RKO (cell line): ENCODE measurements around the gene CES4A.
"Not testable (repeated sequence)": the region's sequence is repeated elsewhere in the genome, so short reads cannot be mapped to it uniquely, and the experiment has no call there.

Source experiments
- DNase-seq: peaks from one replicate; pipeline ENCODE4 v3.0.0-alpha.2; 2016; ENCODE audit warnings: low spot score

The CES4A gene

DNA sequence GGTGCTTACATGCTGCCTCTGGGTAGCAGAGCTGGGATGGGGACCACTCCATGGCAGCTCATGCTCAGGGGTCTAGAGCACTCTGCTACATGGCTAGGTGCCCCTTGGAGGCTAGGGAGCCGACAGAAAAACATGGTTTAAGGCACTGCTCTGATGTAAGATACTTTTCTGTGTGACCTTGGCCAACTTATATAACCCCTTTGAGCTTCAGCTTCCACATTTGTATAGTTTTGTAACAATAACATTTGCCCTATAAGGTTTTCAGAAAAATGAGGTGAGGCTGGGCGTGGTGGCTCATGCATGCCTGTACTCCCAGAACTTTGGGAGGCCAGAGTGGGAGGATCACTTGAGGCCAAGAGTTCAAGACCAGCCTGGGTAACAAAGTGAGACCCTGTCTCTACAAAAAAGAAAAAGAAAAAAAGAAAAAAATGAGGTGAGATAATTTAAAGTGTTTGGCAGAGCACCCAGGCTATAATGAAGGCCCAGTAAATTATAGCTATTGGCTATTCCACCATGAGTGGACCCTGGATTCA, 3.2 kb downstream of the CES4A start:
- DNase-seq: no peak

DNA sequence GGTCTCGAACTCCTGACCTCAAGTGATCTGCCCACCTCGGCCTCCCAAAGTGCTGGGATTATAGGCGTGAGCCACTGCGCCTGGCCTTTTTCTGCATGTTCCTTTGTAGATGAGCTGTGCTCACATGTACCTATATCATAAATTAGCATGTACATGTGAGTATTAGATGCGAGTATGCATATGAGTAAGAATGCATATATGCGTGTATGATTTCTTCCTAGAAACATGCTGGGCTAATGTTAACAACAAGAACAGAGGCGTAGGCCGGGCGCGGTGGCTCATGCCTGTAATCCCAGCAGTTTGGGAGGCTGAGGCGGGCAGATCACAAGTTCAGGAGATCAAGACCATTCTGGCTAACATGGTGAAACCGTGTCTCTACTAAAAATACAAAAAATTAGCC, 5.2 kb downstream of the CES4A start:
- not testable (repeated sequence) for DNase-seq

DNA sequence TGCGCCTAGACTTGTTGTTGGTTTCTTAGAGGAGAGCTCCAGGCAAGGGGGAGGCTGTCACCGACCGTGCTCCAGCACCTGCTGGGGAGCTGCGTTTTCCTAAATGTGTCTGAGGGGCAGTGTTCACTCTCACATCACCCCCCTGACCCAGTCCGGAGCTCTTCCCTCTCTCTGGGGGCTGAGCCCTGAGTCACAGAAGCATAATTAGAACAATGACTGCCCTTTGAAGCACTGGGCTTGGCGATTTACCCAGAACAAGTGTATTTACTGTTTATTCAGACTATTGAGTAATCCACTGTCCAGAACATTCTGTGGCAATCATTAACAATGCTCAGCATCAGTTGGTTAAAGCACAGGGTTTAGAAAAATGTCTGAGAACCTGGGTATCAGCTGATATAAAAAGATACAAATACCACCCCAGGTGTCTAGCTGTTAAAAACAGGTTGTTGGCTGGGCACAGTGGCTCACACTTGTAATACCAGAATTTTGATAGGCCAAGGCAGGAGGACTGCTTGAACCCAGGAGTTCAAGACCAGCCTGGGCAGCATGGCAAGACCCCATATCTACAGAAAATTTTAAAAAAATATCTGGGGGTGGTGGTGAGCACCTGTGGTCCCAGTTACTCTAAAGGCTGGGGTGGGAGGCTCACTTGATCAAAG, 8.1 kb downstream of the CES4A start:
- no peak for DNase-seq

DNA sequence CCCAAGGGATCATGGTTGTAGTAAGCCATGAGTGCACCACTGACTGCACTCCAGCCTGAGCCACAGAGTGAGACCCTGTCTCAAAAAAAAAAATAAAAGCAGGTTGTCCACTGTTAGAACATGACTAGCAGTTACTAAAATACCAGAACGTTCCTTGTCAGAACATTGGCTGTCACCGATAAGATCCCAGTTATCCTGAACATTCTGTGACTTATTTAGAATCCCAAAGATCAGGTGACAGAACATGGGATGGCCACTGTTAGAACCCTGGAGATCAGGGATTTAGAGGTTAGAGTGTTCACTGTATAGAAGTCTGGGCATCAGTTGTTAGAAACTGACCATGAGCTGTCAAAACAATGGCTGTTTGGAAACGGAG, 8.6 kb downstream of the CES4A start:
- DNase-seq: no peak

DNA sequence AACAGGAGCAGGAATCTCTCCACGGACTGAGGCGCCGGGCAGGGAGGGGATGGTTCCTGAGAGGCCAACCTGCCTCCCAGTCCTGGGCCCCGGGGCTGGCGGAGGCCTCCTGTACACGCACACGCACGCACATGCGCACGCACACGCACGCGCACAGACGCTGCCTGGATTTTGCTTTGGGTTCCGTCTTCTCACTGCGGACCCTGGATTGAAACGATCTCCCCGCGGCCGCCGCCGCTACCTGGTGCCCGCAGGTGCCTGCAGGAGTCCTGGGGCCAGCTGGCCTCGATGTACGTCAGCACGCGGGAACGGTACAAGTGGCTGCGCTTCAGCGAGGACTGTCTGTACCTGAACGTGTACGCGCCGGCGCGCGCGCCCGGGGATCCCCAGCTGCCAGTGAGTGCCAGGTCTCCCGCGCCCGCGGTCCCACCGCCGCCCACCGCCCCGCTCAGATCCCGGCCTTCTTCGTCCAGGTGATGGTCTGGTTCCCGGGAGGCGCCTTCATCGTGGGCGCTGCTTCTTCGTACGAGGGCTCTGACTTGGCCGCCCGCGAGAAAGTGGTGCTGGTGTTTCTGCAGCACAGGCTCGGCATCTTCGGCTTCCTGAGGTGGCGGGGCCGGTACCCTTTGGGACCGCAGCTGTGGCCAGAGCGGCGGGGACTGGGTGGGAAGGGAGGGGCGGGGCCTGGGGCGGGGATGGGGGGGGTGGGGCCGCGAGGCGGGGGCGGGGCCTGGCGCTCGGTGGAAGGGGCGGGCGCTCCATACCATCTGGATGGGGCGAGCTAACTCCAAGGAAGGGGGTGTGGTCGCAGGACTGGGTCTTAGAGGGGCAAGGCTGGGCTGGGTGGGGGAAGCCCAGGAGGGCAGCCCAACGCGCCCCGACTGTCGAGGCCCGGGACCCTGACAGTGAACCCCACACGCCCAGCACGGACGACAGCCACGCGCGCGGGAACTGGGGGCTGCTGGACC, 12.3 kb downstream of the CES4A start:
- DNase-seq: no peak

DNA sequence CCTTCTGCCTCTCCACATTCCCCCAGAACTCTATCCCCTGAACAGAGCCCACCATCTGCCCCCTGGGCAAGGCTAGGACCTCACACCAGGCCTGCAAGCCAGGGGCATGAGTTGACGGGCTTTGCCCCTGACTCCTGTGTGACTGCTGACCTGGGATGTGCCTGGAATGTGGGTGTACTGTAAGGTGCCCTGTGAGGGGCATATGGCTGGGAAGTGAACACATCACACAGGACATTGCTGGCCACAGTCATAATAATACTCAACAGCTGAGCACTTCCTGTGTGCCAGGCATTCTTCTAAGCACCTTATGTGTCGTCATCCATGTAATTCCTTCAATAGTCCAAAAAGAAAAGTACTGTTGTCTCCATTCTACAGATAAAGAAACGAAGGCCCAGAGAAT, 13.3 kb downstream of the CES4A start:
- DNase-seq: no peak

DNA sequence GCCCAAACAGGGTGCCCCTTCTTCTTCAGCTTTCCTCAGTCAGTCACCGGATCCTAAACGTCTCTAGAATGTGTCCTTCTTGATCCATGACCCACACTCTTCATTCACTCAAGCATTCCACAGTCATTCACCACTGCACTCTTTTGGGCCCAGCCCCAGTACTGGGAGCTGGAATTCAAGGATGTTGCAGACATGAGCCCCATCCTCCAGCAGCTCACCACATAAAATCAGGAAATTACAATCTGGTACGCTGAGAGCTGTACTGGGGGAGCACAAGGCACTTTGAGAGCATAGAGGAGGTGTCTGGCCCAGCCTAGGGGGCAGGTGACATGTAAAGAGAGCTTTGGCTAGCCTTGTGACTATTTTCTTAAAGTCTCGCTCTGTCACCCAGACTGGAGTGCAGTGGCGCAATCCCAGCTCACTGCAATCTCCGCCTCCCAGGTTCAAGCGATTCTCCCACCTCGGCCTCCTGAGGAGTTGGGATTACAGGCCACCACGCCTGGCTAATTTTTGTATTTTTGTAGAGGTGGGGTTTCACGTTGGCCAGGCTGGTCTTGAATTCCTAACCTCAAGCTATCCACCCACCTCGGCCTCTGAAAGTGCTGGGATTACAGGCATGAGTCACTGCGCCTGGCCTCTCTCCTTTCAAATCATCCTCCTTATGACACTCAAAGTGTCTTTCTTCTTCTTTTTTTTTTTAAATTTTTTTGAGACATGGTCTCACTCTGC, 18.7 kb downstream of the CES4A start:
- no peak for DNase-seq

DNA sequence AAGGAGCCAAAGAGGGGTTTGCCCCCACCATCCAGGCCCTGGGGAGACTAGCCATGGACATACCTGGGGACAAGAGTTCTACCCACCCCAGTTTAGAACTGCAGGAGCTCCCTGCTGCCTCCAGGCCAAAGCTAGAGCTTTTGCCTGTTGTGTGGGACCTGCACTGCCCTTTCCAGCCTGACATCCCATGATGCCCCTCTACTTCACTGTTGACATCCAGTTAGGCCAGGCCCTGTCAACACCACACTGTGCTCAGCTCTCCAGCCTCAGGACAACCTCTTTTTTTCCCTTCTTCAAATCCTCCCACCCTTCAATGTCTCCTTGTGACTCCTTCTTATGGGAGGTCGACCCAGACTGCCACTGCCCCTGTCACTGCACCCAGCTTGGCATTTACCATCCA, 20.8 kb downstream of the CES4A start:
- no peak for DNase-seq

DNA sequence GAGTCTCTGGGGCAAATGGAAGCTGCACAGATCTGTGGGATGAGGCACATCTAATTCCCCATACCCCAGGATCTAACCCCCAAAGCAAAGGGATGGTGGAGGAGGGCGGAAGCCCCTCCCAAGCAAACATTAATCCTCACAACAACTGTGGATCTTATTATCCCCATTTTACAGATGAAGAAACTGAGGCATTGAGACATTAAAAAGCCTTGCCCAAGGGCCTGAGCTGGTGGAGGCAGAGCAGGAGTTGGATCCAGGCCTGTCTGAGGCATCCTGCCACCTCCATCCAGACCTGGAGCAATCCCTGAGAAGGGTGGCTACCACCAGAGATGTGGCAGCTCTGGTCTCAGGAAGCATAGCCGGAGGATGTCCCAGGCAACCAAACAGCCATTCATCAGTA, 22.9 kb downstream of the CES4A start:
- DNase-seq: no peak

DNA sequence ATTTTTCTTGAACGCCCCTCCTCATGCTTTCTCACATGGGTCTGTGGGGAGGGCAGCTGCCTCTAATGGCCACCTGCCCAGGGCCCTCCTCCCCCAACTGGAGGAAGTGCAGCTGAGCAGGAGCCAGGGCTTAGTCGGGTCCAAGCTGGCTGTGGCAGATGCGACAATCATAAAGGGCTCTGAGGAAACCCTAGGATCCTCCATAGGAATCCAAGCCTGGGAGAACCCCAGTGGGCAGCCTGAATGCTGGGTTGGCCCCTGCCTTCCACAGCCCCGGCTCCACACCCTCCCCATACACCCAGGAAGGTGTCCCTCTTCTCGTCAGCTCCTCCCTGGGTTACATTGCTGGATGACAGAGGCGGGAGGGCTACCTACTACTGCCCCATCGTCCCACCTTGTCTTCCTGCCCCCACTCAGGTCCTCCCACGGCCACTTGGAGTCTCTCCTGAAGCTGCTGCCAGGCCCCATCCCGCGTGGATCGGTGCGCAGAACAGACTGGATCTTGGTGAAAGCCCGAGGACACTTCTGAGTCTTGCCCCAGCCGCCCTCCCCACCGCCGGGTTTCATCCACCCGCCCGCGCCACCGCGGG, 24.9 kb downstream of the CES4A start:
- DNase-seq: no peak

DNA sequence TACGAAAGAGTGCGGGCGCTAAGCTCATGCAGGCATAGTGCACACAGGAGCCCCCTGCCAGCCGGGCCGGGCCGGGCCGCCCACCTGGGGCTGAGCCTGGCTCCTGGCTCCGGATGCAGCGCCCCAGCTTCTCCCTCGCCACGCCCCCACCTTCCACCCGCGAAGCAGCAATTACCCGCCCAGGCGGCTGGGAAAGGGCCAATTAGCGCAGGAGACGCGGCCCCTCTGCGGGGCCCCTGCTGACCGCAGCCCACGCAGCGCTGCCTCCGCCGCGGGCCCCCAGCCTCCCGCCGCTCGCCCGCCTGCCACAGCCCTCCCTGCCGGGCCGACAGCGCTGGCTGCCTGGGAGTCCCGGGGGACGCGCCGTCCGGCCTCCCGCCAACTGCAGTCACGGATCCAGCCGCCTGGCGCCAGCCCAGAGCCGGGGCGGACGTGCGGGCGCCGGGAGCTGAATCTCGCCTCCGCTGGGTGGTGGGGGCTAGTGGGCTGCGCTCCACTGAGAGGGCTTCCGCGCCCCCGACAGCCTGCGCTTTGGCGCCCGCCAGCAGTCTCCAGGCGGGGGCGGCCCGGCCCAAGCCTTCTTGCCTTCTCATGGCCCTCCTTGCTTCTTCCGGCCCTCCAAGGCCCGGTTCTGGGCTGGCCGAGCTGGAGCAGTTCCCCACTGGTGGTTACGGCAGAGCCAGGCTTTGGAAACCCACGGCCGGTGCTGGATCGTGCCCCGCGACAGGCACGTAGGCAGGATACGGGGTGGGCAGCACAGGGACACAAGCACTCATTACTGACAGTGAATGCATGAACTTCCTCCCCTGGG, 25.6 kb downstream of the CES4A start:
- no peak for DNase-seq

DNA sequence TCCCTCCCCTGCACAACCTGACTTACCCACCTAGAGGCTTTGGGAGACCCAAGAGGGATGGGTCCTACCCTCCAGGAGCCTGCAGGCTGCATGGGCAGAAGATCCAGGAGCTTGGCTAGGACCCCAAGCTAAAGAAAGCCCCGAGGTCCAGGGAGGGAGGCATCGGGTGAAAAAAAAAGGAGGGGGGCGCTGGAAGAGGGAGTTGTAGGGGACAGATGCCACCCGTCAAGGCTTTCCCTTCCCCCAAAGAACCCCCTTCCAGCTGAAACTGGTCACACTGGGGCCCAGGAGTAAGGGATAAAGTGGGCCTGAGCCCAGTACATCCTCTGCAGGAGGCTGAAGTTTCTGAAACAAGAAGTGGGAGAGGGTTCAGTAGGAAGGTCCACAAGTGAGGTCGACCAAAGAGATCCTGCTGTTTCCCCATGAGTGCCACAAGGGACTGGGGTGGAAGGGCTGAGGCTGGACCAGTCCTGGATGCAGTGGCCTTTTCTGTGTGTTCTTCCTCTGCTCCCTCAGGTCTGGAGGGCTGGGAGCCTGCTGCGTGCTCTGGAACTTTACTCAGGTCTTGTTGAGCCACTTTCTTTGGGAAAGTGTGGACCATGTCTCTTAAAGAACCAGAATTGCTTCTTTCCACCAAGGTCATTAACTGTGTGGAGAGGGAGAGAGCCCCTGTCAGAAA, 26.4 kb downstream of the CES4A start:
- no peak for DNase-seq

DNA sequence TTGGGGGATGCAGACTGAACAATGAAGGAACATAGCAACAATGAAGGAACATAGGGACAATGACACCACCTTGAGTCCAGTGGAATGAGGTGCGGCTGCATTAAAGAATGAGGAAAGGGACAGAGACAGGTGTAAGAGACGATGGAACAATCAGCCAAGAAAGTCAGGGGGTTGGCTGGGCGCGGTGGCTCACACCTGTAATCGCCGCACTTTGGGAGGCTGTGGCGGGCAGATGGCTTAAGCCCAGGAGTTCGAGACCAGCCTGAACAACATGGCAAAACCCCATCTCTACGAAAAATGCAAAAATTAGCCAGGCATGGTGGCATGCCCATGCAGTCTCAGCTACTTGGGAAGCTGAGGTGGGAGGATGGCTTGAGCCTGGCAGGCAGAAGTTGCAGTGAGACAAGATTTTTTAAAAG, 26.9 kb downstream of the CES4A start:
- no peak for DNase-seq

DNA sequence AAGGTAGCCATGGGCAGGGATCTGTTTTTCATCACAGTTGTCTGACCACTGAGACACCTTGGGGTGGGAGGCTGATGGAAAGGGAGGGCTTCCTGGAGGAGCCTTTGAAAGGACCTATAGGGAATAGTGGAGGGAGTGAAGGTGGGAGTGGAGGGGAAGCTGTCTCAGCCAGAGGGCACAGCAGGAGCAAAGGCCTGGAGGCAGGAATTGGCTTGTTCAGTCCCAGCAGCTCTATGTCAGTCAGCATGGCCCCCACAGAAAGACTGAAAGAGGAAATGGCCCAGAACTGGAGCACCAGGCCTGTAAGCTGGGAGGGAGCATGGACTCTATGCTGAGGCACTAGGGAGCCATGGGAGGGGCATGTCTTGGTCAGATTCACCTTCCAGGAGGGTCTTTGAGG, 27.8 kb downstream of the CES4A start:
- no peak for DNase-seq

DNA sequence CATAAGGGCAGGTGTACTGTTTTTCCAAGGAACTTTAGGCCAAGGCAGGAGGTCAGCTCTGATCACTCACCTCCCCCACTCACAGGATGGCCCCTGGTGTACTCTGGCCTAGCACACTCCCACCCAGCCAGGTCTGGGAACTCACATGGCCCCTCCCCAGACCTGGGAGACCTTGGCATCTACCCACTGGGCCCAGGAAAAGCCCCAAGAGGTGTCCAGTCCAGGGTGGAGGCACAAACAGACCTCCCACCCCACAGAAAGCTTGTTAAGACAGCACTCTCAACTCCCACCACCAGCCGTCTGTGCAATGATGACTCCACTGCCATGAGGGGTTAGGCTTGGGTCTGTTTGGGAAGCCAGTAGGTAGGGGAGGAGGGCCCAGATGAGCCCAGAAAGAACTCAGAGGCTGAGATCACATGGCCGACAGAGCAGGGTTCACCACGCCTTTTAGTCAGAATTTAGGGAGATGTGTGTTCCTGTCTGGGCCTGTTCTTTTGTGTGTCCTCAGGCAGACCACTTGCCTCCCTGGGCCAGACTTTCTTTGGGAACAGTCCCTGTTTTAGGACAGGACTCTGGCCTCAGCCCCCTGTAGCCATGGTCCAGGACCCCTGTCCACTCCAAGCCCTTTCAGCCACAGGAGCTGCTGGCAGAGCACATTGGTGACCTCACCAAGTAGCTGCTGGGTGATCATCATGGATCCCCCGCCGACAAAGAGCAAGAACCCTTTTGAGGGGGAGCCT, 28.5 kb downstream of the CES4A start:
- DNase-seq: no peak

DNA sequence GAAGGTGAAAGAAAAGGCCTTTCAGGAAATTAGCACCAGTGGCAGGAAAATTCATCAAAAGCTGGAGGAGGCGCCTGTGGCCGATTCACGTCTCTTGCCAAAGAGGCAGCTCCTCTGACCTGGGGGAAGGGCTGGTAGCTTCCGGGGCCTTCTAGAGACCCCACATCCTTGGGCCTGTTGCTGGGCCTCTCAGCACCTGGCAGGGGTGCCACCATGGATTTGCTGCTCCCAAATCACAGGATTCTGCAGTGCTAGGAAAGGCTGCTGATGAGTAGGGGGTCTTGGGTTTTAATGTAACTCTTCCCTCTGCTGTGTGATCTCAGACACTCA, 29.0 kb downstream of the CES4A start:
- no peak for DNase-seq

DNA sequence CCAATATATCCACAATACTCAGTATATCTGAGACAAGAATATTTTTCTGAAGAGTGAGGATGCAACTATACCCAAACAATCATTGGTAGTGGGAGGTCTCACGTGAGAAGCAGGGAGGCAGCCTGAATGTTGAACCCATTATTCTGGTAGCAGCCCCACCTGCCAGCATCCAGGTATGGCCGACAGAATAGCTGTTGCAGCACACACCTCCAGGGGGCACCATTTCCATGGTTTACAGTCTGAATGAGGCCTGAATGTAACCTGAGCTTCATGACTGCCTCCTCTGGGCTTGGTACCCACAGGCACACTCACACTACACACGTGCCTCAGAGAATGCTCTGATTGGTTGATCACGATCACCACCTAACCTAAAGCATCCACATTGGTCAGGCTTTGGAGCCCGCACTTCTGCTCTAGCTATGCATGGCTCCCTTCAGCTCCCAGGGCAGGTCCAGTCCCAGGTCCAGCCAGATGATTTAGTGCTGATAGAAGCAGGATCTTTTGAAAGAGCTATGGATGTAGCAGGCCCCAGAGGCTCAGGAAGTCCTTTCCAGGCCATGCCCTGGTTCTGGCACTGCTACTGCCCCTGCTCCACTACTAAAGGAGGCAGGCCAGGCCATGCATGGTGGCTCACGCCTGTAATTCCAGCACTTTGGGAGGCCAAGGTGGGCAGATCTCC, 29.6 kb downstream of the CES4A start:
- peak; percentile 96 for DNase-seq

DNA sequence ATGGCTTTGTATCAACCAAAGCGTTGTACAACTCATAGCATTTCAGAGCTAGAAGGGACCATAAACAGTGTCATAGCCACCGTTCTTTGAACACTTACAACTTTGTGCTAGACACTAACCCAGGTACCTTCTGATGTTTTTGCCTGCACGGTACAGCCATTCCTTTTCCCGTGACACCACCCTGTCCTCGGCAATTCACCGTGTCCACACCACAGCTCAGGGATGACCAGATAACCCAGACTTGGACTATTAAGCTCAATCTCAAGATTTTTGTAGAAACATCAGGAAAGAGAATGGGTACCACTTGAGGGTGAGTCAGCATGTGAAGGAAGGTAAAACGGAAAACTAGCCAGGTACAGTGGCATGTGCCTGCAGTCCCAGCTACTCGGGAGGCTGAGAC, 30.8 kb downstream of the CES4A start:
- DNase-seq: no peak

DNA sequence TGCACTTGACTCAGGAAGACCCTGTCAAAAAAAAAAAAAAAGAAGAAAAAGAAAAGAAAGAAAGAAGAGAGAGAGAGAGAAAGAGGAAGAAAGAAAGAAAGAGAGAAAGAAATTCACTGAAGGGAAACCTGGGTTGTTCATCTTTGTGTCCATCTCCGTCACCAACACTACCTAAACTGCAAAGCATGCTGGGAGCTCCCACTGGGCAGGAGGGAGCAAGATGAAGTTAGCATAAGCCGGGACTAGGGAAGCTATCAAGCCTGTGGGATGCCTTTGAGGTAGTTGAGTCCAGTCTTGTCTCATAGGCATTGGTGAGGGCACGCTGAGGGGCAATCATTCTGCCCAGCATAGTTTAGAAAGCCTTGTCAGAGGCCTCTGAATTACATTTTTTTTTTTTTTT, 32.9 kb downstream of the CES4A start:
- DNase-seq: no peak
